HG02571 (cell line): ENCODE data around the gene CAMTA1.

Source experiments
- ATAC-seq: cut with Tn5 transposase; IDR thresholded peaks from one replicate; pipeline ENCODE4 v1.9.1; 2021; ENCODE audit warnings: mild to moderate bottlenecking, moderate library complexity; ENCODE audit not compliant: unreplicated experiment

Gene CAMTA1

GRCh38 chr1:7388488-7389185, 603.4 kb downstream of the CAMTA1 start:
- no peak for ATAC-seq

DNA sequence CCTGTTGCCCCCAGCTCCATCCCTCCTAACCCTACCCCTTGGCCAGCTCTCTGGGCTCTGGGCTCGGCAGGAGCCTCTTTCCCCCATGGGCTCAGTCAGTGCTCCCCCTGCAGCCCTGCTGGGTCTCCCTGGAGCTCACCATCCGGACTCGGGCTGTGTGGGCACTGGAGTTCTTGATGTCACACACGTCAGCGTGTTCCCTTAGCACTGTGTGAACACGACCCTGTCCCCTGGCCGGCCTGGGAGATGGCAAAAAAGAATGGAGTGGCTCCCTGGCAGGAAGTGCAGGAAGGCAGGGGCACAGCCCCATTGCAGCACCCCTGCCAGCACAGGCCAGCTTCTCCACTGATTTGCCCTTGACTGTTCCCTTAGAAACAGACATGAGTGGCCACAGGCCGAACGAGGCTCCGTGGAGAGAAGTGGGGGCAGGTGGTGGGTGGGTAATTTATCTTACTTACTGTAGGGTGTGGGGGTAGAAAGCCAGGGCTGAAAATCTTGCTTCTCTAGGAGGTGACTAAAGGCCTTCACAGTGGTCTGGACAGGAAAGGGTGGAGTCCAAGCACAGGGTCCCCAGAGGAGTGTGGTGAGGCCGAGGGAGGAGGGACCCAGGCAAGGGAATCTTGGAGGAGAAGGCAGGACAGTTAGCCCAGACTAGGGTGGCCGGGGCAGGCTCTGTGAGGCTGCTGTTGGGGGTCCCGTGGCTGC, 604.1 kb downstream of the CAMTA1 start:
- no peak for ATAC-seq

DNA sequence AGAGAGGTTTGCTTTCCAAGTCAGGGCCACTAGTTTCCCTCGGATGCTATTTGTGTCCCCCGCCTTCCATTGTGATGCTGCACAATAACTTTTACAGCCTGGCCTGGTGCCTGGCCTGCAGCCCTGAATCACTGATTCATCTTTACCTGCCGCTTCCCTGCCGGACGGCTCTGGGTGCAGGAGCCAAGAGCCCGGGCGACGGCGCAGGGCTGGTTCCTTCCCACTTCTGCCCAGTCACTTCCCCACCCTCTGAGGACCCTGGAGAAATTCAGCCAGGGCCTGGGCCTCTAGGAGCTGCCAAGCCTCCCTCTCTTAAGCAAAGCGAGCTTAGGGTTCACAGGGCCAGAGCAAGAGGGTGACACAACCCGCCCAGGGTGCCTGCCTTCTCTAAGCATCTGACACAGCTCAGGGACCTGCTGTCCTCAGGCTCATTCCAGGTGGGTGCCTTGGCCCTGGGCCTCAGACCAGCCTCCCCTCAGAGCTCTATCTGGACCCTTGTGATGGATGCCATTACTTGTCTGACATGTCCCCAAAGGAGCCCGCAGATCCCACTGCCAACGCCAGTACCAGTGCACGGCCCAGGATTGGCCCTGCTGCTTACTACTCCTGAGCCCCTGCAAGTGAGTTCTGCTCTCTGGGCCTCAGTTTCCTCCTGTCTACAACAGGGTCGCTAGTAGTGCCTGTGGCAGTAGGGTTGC, 604.8 kb downstream of the CAMTA1 start:
- ATAC-seq = no peak

- ATAC-seq = no peak
These were observed 605.3 kb downstream of the CAMTA1 start for GRCh38 chr1:7390604-7391000.

GRCh38 chr1:7393136-7393535, 607.9 kb downstream of the CAMTA1 start:
- no peak for ATAC-seq

GRCh38 chr1:7395251-7395650, 610.0 kb downstream of the CAMTA1 start:
- ATAC-seq = no peak

GRCh38 chr1:7398982-7399381, 613.7 kb downstream of the CAMTA1 start:
- ATAC-seq = no peak

DNA sequence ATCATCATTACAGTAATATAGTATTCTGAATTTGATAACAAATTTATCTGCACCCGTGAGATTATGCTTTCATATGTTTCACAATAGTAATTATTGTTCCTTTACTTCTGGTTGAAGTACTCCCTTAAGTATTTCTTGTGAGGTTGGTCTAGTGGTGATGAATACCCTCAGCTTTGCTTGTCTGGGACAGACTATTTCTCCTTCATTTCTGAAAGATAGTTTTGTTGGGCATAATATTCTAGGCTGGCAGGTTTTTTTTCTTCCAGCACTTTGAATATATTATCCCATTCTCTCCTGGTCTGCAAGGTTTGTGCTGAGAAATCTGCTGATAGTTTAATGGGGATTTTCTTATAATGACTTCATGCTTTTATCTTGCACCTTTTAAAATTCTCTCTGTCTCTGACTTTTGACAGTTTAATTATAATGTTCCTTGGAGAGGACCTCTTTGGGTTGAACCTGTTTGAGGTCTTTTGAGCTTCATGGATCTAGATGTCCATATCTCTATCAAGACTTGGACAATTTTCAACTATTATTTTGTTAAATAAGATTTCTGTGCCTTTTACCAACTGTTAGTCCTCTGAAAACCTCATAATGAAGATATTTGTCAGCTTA, 614.4 kb downstream of the CAMTA1 start:
- no peak for ATAC-seq

GRCh38 chr1:7400566-7400965, 615.3 kb downstream of the CAMTA1 start:
- ATAC-seq = no peak

- ATAC-seq = no peak
These were observed 616.7 kb downstream of the CAMTA1 start for GRCh38 chr1:7401814-7402547.

DNA sequence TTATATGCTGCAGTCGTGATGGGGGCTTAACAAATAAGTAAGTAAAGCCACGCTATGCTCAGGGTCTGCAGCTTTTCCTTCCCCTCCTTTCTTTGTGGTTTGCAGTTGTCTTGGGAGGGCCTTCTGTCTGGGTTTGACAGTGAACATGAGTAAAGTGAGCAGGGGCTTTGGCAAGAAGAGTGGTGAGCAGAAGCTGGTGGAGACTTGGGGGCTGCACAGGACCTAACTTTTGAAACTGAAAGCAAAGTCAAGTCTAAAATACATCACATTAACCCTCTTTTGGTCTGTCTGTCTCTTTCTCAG, 617.2 kb downstream of the CAMTA1 start:
- no peak for ATAC-seq

DNA sequence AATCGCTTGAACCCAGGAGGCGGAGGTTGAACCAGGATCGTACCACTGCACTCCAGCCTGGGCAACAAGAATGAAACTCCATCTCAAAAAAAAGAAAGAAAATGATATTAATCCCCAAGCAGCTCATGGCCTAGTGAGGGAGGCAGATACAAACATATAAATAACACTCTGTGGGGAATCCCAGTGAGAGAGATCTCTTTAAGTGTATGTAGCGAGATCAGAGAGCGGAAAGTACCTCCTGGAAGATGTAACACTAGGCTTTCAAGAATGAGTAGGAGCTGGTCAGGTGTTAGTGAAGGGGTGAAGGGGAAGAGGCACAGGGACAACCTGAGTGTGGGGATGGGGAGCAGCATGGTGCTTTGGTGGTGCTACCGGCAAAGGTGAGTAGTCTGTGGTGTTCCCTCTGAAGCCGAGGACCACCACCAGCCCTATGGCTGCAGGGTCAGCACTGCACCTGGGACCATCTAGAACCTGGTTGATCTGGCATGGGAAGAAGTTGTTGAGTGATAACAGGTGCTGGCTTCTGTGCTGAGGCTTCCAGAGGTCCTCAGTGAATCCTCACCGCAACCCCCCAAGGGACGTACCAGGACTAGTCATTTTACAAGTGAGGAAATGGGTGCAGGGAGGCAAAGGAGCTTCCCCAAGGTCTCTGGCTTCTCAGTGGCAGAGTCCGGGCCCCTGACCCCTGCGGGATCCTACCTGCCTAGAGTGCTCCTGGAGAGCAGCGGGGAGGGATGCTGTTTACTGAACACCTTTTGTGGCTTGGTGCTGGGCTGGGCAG, 618.2 kb downstream of the CAMTA1 start:
- no peak for ATAC-seq

GRCh38 chr1:7404046-7404742, 618.9 kb downstream of the CAMTA1 start:
- no peak for ATAC-seq

GRCh38 chr1:7405844-7406500, 620.7 kb downstream of the CAMTA1 start:
- ATAC-seq = no peak

GRCh38 chr1:7406641-7407543, 621.6 kb downstream of the CAMTA1 start:
- ATAC-seq = no peak

GRCh38 chr1:7407544-7407895, 622.3 kb downstream of the CAMTA1 start:
- no peak for ATAC-seq

GRCh38 chr1:7407980-7408770, 622.9 kb downstream of the CAMTA1 start:
- no peak for ATAC-seq

DNA sequence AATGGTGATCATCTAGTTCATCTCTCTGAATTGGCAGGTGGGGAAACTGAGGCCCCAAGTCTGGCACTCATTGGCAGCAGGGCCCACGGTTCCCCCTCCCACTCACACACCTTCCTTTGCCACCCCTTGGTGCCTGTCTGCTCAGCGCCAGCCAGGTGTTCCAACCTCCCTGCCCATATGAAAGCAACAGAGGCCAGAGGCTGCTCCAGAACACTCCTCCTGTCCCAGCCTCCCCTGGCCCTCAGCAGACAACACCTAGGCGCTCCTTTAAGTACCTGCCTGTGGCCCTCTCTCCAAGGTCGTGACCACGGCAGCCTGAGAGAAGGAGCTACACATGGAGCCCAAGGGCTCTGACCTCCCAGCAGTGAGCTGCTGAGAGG, 623.5 kb downstream of the CAMTA1 start:
- no peak for ATAC-seq
